Inflammatory macrophage (primary cell): Measurements from ENCODE around the gene THEM4.
"Not testable (repeated sequence)": the region's sequence is repeated elsewhere in the genome, so short reads cannot be mapped to it uniquely, and the experiment has no call there.

Experiments used
- DNase-seq, 2 donors: peaks; one replicate each; pipeline ENCODE4 v3.0.0-alpha.2; 2020 to 2022

The THEM4 gene

DNA sequence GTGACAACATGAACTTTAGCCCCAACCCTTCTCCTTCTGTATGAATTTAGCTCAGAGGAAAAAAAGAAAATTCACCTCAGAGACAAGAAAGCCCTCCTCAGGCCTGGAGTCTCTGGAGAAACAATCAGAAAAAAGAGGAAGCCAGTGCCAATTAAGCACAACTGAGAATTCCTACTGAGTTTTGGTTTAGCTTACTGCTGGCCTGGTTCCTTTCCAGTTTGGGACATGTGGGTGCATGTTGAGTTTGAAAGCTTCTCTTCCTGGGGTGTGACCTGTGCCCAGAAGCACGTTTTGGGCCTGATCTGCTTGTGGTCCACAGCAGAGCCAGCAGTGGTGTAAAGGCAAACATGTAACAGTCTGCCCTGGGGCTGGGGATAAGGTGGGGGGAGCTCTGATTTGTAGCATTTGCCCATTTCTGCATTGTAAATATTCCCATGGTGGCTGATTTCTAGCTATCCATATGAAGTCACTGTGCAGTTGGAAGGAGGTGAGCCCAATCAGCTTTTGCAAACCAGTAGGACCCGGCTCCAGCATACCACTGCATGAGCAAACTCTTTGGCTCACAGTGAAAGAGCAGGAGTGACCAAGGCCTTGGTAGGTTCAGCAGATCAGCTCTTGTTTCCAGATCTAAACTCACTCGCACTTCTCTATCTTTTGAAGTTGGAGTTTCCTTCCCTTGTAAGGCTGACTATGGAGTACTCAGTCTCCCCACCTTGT lies 51.1 kb downstream of the THEM4 start:
- DNase-seq = peak in 1 of 2 donors; percentile 9

DNA sequence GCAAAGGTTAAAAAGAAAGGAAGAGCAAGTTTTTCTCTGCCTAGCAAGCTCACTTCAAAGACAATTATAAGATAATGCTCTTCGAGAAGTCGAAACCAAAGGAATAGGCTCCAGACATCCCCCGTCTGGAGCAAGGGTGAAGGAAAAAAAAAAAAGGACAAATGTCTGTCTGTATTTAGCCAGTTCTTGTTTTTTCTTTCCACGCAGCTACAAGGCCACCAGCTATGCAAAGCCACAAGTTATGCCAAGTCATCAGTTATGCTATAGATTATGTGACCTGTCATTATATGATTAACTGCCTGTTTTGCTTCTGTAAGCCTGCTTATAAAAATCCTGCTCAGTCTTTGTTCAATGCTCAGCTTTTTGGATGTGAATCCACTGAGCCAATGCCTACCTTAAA lies 53.4 kb downstream of the THEM4 start:
- no peak for DNase-seq

DNA sequence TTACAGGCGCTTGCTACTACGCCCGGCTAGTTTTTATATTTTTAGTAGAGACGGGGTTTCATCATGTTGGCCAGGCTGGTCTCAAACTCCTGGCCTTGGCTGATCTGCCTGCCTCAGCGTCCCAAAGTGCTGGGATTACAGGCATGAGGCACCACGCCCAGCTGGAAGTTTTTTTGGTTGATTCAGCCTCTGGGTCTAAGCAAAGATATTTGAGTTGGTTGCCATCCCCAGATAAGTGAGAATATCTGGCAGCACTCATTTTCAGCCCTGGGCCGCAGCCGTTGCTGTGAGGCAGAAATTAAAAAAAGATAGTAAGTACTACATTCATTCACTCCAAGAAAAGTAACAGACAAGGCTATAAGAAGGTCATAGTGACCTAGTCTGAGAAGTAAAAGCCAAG lies 53.8 kb downstream of the THEM4 start:
- DNase-seq = not testable (repeated sequence)

DNA sequence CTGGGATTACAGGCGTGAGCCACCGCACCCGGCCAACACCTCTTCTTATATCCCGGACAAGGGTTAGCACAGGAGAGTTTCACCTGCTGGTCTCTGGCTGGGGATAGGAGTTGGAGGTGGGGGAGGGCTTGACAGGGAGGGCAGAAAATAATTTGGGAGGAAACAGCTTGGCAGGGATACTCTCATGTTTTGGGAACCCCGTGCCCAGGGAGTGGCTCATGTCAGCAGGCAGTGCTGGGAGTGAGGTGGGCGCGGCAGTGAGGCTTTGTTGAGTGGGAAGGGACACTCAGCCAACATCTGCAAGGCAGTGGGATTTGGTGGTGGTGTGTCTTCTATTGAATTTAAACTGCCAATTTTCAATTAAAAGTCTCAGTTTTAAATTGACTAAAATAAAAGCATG lies 54.7 kb downstream of the THEM4 start:
- no peak for DNase-seq

DNA sequence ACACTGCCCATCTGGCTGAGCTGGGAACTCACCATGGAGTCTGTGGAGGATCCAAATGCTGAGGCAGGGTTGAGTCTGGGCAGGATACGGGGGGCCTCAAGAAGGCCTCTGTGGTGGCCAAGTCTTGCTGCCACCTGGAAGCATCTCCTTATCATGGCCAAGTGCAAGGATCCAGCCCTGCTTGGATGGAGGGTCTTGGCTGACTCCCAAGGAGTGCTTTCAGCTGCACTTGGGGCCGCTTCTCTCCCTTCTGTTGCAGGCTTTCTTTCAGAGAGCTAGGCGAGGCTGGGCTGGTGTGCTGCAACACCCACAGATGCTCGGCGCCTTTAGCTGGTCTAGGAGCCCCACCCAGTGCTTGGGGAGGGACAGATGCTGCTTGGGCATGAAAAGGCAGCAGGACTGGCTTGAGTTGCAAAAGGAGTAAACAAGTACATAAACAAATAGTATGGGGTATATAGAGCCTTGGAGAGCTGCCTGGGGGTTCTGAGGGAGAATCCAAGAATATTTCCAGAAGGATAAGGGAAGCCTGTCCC lies 55.8 kb downstream of the THEM4 start, which contains the start of gene THEM5:
THEM5 (minus strand) TSS at position 302 of the 533 bp plus-strand sequence; CDS start at position 155, 147 bp downstream.
- peak in 1 of 2 donors; percentile 19 for DNase-seq

DNA sequence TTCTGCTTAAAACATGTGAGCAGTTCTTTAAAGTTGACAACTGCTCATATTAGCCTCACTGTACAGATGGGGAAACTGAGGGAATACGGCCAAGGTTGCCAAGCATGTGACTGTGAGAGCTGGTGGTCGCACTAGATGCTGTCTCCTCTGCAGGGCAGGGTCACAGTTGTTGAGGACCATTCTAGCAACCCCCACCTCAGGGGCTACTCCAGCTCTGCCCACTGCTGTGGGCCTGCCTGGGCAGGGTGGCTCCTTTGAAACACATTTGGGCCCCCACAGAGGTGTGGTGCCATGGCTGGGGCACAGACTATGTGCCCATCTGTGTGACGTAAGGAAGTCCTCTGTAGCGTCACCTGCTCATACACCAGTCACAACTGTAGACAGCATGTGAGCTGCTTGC lies 56.6 kb downstream of the THEM4 start:
- no peak for DNase-seq

- DNase-seq = no peak
These were observed 57.4 kb downstream of the THEM4 start for GRCh38 chr1:151851886-151852285.

DNA sequence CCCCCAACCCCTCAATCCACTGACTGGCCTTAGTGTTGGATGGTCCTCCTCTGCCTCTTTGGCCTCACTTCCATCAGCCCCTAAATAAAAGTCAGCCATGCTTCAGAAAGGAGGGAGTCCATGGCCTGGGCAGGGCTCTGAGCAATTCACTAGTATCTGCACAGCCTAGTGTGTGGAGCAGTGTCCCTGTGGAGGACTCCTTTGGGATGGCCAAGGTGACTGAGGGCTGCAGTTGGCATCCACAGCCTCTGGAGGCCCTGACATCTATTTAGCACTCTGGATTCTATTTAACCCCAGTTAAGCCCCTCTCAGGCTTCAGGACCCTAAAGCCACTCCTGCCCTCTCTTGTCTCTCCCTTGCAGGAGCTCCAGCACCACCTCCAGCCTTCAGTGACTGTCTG lies 59.4 kb downstream of the THEM4 start:
- no peak for DNase-seq

DNA sequence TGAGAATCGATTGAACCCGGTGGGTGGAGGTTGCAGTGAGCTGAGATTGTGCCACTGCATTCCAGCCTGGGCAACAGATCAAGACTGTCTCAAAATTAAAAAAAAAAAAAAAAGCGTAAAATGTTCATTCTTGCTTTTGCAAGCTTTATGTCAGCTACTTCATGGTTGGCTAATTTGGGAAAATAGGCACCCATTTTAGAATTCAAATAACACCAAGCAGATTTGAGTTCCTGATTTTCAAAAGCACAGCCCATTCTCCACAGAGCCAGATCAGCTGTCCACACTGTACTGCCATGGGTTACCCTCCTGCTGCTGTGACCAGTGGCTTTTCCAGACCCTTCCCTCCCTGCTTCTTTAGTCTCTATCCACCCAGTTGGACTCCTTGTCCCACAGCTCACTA lies 60.2 kb downstream of the THEM4 start:
- DNase-seq = no peak

DNA sequence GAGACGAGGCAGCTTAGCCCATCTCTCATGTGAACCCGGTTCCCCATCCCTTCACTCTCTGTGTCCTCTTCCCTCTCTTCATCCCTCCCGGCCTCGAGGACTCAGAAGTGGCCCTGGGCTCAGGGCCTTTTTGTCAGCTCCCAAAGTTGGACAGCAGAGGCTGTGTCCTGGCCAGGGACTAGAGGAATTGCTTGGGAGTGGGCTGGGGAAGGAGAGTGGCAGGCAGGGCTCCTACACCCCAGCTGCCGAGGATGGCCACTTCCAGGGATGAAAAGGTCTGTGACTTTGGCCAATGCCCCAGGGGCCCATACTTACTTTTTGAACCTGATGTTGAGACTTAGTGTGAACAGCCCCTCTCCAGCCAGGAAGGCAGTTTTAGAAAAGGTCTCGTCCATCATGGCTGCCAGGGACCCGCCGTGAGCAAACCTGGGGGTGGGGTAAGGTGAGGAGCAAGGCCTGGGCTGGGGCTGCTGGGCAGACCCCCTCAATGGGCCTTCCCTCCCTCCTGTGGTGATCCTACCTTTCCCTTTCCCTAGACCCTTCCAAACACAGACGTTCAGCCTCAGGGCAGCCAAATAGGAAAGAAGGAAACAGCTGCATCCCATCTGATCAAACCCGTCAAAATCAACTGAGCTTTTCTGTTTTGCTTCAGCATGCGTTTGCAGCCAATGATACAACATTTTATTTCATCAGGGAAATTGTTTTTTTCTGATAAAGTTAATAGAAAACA lies 61.3 kb downstream of the THEM4 start:
- no peak for DNase-seq

DNA sequence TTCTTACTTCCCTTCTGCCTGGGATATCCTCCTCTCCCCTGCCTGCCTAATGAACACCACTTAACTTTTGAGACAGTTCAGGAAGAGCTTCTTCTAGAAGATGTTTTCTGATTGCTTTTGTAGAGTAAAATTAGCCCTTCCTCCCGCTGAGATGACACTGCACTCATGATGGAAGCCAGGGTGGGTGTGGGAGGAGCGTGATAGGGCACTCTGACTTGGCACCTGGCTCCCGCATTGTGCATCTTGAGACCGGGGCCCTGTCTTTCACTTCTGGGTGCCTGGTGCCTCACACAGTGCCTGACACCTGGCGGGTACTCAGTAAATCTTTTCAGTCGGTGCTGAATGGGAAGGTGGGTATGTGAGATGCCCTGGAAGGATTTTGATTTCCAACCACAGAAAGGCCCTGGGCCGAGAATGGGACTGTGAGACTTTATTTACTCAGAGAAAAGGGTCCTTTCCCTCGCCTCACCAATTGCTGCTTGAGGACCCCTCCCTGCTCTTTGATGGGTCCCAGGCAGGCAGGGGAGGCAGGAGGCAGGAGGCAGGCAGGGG lies 62.5 kb downstream of the THEM4 start:
- no peak for DNase-seq

DNA sequence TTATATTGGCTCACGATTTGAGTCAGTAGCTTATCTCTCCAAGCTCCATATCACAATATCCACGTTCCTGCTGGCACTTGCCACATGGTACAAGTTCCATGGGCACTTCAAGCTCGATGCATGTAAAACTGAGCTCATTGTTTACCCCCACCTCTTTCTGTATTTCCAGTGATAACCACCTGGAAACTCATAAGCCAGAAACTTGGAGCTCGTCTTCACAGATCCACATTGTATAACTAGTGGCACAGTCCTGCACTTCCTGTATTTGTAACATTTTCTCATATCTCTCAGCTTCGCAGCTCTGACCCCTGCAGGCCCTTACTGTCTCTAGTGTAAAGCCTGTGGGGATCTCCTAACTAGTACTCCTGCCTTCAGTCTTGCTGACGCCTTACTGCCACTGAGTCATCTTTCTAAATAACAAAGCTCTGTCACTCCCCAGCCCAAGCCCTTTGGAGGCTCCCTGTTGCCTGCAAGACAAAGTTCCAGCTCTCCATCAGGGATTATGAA lies 63.2 kb downstream of the THEM4 start:
- peak in 1 of 2 donors; percentile 34 for DNase-seq

DNA sequence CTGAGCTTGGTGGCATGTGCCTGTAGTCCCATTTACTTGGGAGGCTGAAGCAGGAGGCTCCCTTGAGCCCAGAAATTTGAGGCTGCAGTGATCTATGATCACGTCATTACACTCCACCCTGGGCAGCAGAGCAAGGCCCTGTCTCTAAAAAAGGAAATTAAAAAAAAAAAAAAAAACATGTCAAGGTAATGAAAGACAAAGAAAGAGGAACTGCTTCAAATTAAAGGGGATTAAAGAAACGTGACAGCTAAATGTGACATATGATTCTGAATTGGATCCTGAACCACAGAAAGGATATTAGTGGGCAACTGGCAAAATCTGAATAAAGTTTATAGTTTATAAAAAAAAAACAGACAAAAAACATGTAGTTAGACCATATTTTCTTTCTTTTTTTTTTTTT lies 65.9 kb downstream of the THEM4 start:
- DNase-seq = no peak

- DNase-seq = no peak
These were observed 68.2 kb downstream of the THEM4 start for GRCh38 chr1:151841141-151841540.

DNA sequence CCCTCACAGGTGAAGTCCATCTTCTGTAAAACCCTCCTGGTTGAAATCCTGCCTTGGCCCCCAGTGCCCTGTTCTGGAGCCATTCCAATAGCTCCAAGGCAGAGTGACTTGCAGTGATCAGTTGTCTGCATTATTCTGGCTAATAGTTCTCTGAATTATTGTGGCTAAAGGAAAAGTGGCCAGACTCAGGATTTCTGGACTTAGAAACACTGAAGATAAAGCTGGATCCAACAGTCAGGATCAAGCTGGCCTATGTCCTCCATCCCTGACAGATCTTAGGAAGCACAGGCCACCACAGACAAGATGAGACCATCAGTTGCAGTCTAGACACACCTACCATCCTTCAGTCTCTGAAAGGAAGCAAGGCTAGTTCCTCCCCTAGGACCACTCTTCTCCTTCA lies 68.9 kb downstream of the THEM4 start:
- no peak for DNase-seq

DNA sequence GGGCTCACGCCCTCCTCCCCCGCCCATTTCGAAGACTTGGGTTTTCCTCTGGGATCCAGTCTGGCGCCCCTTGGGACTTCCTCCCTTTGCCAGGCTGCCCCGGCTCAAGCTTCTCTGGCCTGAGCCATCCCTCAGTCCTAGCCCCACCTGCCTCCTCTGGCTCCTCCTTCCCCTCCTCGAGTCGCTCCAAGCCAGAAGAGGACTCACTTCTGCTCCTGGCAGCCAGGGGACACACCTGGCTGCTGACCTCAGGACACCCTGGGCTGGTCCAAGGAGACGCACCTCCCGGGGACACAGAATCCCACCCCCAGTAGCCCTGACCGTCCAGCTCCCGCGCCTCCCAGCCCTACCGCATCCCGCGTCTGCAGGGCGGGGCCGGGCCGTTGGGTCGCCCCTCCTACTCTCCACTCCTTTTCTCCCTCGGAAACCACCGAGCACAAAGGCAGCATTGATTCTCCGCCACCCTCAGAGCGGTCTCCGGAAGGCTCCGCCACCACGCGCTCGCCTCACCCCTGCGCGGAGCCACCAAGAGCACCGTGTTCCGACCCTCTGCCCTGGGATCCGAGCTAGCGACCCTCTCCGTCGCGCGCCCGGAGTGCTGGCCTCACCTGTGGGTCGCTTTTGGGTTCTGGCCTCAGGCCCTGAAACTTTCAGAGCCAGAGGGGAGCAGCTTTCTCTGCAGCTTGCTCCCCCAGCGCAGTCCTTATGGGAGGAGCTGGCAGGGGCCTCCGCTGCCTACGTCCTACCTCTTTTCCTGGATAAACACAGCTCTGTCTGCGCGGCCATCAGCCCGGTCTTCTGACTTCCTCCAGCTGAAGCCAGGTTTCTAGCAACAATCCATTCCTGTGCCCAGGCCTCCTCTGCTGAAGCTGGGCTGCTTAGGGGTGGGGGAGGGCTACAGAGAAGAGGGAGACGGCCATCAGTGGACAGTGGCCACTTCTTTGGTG lies 69.6 kb downstream of the THEM4 start, which contains the start of gene C2CD4D:
C2CD4D (minus strand) TSS at position 364 of the 947 bp plus-strand sequence. CDS start 831 bp downstream, outside the sequence.
- DNase-seq = no peak

DNA sequence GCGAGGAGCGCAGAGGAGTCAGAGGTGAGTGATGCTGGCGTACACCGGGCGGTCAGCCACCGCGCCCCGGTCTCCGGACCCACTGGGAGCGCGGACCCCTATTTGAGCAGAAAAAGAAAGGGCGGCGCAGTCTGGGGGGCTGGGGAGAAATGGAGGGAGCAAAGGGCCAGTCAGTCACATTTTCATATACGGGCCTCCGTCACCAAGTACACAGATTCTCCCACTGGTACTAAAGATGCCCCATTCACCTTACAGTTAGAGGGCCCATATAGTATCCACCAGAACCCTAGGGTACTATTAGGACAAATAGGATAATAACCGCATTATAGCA lies 70.3 kb downstream of the THEM4 start:
- no peak for DNase-seq

- DNase-seq = peak in 1 of 2 donors; percentile 33
These were observed 70.9 kb downstream of the THEM4 start for GRCh38 chr1:151838222-151839081.

- DNase-seq = no peak
These were observed 71.5 kb downstream of the THEM4 start for GRCh38 chr1:151837884-151838221.

DNA sequence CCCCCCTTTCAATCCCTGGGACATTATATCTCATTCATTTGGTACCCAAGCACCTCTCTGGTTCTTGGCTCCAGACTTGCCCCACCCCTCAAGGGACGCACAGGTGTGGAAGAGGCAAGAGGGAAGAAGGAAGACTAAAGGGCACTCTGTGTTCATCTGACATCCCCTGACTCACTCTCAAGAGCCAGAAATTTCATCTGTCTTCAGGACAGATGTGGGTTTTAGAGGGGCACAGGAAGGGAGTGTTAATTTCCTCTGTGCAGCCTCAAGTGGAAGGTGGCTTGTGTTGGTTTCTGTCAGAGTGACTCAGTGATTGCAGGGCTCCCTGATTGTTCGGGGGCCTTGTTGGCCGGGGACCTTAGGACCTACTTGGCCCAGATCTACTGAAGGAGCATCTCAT lies 72.1 kb downstream of the THEM4 start:
- DNase-seq = no peak

DNA sequence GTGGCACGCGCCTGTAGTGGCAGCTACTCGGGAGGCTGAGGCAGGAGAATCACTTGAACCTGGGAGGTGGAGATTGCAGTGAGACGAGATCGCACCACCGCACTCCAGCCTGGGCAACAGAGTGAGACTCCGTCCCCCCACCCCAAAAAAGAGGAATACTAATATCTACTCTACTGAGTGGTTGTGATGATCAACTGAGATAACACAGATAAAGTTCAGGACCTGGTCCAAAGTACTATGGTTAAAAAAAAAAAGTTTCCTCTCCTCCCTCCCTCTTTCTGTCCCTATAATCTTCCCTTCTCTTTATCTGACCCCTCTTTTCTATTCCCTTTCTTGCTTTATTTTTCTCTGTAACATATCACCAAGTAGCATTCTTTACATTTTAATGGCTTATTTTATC lies 73.7 kb downstream of the THEM4 start:
- no peak for DNase-seq
